Measurements from ENCODE around the gene TMEM33.

TMEM33 gene

DNA sequence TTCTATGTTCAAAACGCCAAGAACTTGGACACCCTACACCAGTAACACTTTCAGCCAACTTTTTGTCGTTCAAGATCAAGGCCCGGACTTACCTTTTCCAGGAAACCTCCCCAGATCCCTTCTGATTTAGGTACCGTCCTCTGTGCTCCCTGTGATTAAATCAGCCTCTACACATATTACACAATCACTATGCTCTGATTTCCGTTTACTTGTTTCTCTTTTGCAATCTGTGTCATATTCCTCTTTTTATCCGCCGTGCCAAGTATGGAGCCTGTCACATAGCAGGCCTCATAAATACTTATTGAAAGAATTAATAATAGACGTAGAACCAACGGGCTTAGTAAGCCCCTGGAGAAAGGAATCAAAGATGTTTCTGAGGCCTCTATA lies 722 bp upstream of the TMEM33 start (continued):
- TF ChIP-seq, protein P1, sequence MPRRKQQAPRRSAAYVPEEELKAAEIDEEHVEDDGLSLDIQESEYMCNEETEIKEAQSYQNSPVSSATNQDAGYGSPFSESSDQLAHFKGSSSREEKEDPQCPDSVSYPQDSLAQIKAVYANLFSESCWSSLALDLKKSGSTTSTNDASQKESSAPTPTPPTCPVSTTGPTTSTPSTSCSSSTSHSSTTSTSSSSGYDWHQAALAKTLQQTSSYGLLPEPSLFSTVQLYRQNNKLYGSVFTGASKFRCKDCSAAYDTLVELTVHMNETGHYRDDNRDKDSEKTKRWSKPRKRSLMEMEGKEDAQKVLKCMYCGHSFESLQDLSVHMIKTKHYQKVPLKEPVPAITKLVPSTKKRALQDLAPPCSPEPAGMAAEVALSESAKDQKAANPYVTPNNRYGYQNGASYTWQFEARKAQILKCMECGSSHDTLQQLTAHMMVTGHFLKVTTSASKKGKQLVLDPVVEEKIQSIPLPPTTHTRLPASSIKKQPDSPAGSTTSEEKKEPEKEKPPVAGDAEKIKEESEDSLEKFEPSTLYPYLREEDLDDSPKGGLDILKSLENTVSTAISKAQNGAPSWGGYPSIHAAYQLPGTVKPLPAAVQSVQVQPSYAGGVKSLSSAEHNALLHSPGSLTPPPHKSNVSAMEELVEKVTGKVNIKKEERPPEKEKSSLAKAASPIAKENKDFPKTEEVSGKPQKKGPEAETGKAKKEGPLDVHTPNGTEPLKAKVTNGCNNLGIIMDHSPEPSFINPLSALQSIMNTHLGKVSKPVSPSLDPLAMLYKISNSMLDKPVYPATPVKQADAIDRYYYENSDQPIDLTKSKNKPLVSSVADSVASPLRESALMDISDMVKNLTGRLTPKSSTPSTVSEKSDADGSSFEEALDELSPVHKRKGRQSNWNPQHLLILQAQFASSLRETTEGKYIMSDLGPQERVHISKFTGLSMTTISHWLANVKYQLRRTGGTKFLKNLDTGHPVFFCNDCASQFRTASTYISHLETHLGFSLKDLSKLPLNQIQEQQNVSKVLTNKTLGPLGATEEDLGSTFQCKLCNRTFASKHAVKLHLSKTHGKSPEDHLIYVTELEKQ (tag by site-specific recombination; IDR thresholded peaks at IDR 0.05; ENCODE audit: borderline replicate concordance), result no peak
- TF ChIP-seq ZNF112 (tag by site-specific recombination; IDR thresholded peaks at IDR 0.05) (no peak), ZNF658 (tag by site-specific recombination; IDR thresholded peaks at IDR 0.05) (no peak), ZNF792 (tag by site-specific recombination; IDR thresholded peaks at IDR 0.05) (no peak), ZNF585B (tag by site-specific recombination; IDR thresholded peaks at IDR 0.05) (no peak), HOXC10 (CRISPR knock-in tag; IDR thresholded peaks at IDR 0.05) (no peak)
- TF ChIP-seq, protein P2, sequence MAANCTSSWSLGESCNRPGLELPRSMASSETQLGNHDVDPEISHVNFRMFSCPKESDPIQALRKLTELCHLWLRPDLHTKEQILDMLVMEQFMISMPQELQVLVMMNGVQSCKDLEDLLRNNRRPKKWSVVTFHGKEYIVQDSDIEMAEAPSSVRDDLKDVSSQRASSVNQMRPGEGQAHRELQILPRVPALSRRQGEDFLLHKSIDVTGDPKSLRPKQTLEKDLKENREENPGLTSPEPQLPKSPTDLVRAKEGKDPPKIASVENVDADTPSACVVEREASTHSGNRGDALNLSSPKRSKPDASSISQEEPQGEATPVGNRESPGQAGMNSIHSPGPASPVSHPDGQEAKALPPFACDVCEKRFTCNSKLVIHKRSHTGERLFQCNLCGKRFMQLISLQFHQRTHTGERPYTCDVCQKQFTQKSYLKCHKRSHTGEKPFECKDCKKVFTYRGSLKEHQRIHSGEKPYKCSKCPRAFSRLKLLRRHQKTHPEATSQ (tag by site-specific recombination; IDR thresholded peaks at IDR 0.05), result no peak

DNA sequence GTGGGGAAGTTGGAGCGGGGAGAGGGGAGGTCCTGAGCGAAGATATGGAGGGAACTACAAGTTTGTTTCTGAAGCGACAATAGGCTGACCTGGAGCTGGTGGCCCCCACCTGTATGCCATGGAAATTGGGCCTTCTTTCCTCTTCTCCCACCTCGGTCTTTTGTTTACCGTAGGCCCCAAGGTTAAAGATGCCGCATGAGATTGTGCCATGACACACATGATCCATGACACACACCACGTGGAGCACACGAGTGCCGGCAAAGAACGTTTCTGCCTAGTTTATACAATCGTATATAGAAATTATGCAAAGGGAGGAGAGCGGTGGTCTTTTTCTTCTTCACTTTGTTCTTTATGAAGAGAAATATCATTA lies 408 bp downstream of the TMEM33 start:
- CTCF ChIA-PET, result interaction anchor here (0.5 to 1.0 kb wide), 2 partner anchors 11 to 22 kb away, joined by 3 to 4 read pairs; no protein-coding TSS in a partner anchor
- peaks cover 5 to 22% of the 10 kb centered on the region in 2 experiments; a peak in 2 of 3 replicates for H3K36me3 ChIP-seq (ENCODE audit: control insufficient read depth in 2 of 2, insufficient read depth in 1 of 2, low read length in 2 of 2)
- no peaks in the 10 kb centered on the region for H3K9me3 ChIP-seq (ENCODE audit: control insufficient read depth, insufficient read depth, low read depth, low read length)
- H3K4me3 ChIP-seq (ENCODE audit: low read depth, low read length), result peak overlapping the region; percentile 96
- H3K27ac ChIP-seq (ENCODE audit: extremely low read depth, low read depth, low read length), result peak overlapping the region; percentile 77
- POLR2A ChIA-PET, result interaction anchor here (1.6 kb wide), 1 partner anchor 55 kb away, joined by 9 read pairs; the partner anchor contains the start of gene SLC30A9
- TF ChIP-seq, protein P3, sequence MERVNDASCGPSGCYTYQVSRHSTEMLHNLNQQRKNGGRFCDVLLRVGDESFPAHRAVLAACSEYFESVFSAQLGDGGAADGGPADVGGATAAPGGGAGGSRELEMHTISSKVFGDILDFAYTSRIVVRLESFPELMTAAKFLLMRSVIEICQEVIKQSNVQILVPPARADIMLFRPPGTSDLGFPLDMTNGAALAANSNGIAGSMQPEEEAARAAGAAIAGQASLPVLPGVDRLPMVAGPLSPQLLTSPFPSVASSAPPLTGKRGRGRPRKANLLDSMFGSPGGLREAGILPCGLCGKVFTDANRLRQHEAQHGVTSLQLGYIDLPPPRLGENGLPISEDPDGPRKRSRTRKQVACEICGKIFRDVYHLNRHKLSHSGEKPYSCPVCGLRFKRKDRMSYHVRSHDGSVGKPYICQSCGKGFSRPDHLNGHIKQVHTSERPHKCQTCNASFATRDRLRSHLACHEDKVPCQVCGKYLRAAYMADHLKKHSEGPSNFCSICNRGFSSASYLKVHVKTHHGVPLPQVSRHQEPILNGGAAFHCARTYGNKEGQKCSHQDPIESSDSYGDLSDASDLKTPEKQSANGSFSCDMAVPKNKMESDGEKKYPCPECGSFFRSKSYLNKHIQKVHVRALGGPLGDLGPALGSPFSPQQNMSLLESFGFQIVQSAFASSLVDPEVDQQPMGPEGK (tag by site-specific recombination; IDR thresholded peaks at IDR 0.05), result peak; percentile 23; the same call in 1 of the 2 replicates
- TF ChIP-seq ZNF433 (tag by site-specific recombination; IDR thresholded peaks at IDR 0.05; ENCODE audit: low read depth) (no peak), SCRT2 (tag by site-specific recombination; IDR thresholded peaks at IDR 0.05) (peak; percentile 65; the same call in 1 of the 2 replicates), ZNF121 (tag by site-specific recombination; IDR thresholded peaks at IDR 0.05) (no peak), ZNF335 (tag by site-specific recombination; conservative IDR thresholded peaks at IDR 0.05) (peak; percentile 50; the same call in 1 of the 2 replicates)
- no peaks in the 10 kb centered on the region for H3K4me1 ChIP-seq (ENCODE audit: control insufficient read depth, insufficient read depth, low read length)

DNA sequence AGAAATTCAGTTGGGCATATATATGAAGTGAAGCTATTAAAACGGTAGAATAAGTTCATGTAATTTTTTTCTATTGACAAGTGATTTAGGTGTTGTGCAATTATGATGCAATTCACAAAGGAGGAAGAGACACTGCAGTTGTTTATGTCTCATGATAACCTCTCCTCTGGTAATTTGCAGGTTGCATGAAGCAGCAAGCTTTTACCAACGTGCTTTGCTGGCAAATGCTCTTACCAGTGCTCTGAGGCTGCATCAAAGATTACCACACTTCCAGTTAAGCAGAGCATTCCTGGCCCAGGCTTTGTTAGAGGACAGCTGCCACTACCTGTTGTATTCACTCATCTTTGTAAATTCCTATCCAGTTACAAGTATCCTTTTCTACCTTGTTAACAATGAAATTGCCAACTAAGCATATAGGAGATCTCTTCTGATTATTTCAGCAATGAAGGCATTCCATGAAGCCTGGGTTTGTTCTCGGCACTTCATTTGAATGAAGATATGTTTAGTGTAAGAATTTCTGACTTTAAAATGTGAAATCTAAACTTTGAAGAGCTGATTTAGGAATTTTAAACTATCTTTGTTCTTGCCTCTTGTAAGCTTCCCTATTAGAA lies 3.9 kb downstream of the TMEM33 start:
- no peak overlapping the region for H3K27ac ChIP-seq (ENCODE audit: extremely low read depth, low read depth, low read length)
- H3K4me1 ChIP-seq (ENCODE audit: control insufficient read depth, insufficient read depth, low read length), result no peaks in the 10 kb centered on the region
- H3K36me3 ChIP-seq (ENCODE audit: control insufficient read depth in 2 of 2, insufficient read depth in 1 of 2, low read length in 2 of 2), result peaks cover 5 to 46% of the 10 kb centered on the region in 2 experiments; a peak in 2 of 3 replicates
- no peak overlapping the region for H3K4me3 ChIP-seq (ENCODE audit: low read depth, low read length)
- TF ChIP-seq, protein P4, sequence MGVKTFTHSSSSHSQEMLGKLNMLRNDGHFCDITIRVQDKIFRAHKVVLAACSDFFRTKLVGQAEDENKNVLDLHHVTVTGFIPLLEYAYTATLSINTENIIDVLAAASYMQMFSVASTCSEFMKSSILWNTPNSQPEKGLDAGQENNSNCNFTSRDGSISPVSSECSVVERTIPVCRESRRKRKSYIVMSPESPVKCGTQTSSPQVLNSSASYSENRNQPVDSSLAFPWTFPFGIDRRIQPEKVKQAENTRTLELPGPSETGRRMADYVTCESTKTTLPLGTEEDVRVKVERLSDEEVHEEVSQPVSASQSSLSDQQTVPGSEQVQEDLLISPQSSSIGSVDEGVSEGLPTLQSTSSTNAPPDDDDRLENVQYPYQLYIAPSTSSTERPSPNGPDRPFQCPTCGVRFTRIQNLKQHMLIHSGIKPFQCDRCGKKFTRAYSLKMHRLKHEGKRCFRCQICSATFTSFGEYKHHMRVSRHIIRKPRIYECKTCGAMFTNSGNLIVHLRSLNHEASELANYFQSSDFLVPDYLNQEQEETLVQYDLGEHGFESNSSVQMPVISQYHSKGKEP (tag by site-specific recombination; IDR thresholded peaks at IDR 0.05), result peak; percentile 48; the same call in 1 of the 2 replicates
- TF ChIP-seq ZNF2 (tag by site-specific recombination; IDR thresholded peaks at IDR 0.05), result no peak
- peak; percentile 71 for TF ChIP-seq SCRT2 (tag by site-specific recombination; IDR thresholded peaks at IDR 0.05)
- no peak for TF ChIP-seq ZNF184 (tag by site-specific recombination; IDR thresholded peaks at IDR 0.05)
- ChIA-PET POLR2A (no interaction called here), CTCF (interaction anchor here (0.6 kb wide), 2 partner anchors 14 to 51 kb away, joined by 3 to 4 read pairs; no protein-coding TSS in a partner anchor)
- no peaks in the 10 kb centered on the region for H3K9me3 ChIP-seq (ENCODE audit: control insufficient read depth, insufficient read depth, low read depth, low read length)
